ENCODE data around the gene TOP3B.

- TF ChIP-seq POLR2AphosphoS5 (IDR thresholded peaks at IDR 0.05; ENCODE audit: low read depth, low read length) (no peak), REST (IDR thresholded peaks at IDR 0.05; ENCODE audit: insufficient read depth in 1 of 2, low read depth in 2 of 2, low read length in 2 of 2) (no peak)
These were observed 9.8 kb downstream of the TOP3B start for GRCh38 chr22:21972806-21973205.
